Astrocyte (in vitro differentiated cells and primary cell): Measurements from ENCODE around the gene PTPN6. TPM values are rescaled to one million over a fixed set of nuclear protein-coding genes. Genes with fewer than 3 reads are reported as not detected.
A peak's percentile ranks its signal among the peaks of the same experiment; 100 is the strongest.

Experiments used
- DNase-seq: peaks from one replicate; pipeline ENCODE4 v3.0.0-alpha.2; 2010; ENCODE audit warnings: low read depth
- FAIRE-seq: peaks from 2 replicates; lab custom pipeline; 2011; peaks lifted over from hg19 to GRCh38; lab: Jason Lieb, UNC
- H2AFZ ChIP-seq: 2 replicates; pipeline ENCODE4 v1.6.0; 2012; ENCODE audit warnings: low read depth, low read length, inconsistent platforms
- H3K27ac ChIP-seq: 2 replicates; pipeline ENCODE4 v1.5.1; 2011; ENCODE audit warnings: low read depth, low read length, inconsistent platforms
- H3K27me3 ChIP-seq: 2 replicates; pipeline ENCODE4 v1.6.0; 2011; ENCODE audit warnings: low read length, inconsistent platforms; ENCODE audit not compliant: insufficient read depth
- H3K36me3 ChIP-seq: 2 replicates; pipeline ENCODE4 v1.5.1; 2011; ENCODE audit warnings: low read length, inconsistent platforms; ENCODE audit not compliant: insufficient read depth
- H3K4me1 ChIP-seq: 2 replicates; pipeline ENCODE4 v1.5.1; 2011; ENCODE audit warnings: low read length, inconsistent platforms; ENCODE audit not compliant: insufficient read depth
- H3K4me2 ChIP-seq: 2 replicates; pipeline ENCODE4 v1.6.0; 2012; ENCODE audit warnings: low read length, inconsistent platforms
- H3K4me3 ChIP-seq: 2 replicates; pipeline ENCODE4 v1.5.1; 2011; ENCODE audit warnings: low read depth, mild to moderate bottlenecking, low read length, inconsistent platforms; ENCODE audit not compliant: insufficient read depth
- H3K79me2 ChIP-seq: 2 replicates; pipeline ENCODE4 v1.6.0; 2012; ENCODE audit warnings: mild to moderate bottlenecking, low read length, inconsistent platforms; ENCODE audit not compliant: insufficient read depth
- H3K9ac ChIP-seq: 2 replicates; pipeline ENCODE4 v1.6.0; 2012; ENCODE audit warnings: mild to moderate bottlenecking, low read length, inconsistent platforms
- H3K9me3 ChIP-seq: 2 replicates; pipeline ENCODE4 v1.5.1; 2012; ENCODE audit warnings: low read depth, mild to moderate bottlenecking, low read length, inconsistent platforms; ENCODE audit not compliant: insufficient read depth
- H4K20me1 ChIP-seq: 2 replicates; pipeline ENCODE4 v1.6.0; 2012; ENCODE audit warnings: low read length, inconsistent platforms; ENCODE audit not compliant: insufficient read depth
- H3K27ac Mint-ChIP-seq: one replicate; pipeline ENCODE4 v1.8.0; 2021; ENCODE audit warnings: mild to moderate bottlenecking, mixed read lengths; ENCODE audit not compliant: unreplicated experiment
- H3K27me3 Mint-ChIP-seq: one replicate; pipeline ENCODE4 v1.8.0; 2021; ENCODE audit warnings: low read depth, mixed read lengths; ENCODE audit not compliant: unreplicated experiment
- H3K36me3 Mint-ChIP-seq: one replicate; pipeline ENCODE4 v1.8.0; 2021; ENCODE audit warnings: low read depth, mixed read lengths; ENCODE audit not compliant: unreplicated experiment
- H3K4me1 Mint-ChIP-seq: one replicate; pipeline ENCODE4 v1.8.0; 2021; ENCODE audit warnings: low read depth, mixed read lengths; ENCODE audit not compliant: unreplicated experiment
- H3K4me3 Mint-ChIP-seq: one replicate; pipeline ENCODE4 v1.8.0; 2021; ENCODE audit warnings: mild to moderate bottlenecking, moderate library complexity, mixed read lengths; ENCODE audit not compliant: unreplicated experiment
- H3K9me3 Mint-ChIP-seq: one replicate; pipeline ENCODE4 v1.8.0; 2021; ENCODE audit warnings: mild to moderate bottlenecking, mixed read lengths; ENCODE audit not compliant: unreplicated experiment
- CTCF ChIP-seq: IDR thresholded peaks from 2 replicates; pipeline ENCODE4 v1.5.1; 2011; ENCODE audit warnings: low read depth, mild to moderate bottlenecking, inconsistent platforms, low read length, moderate library complexity; ENCODE audit not compliant: insufficient read depth
- EZH2 ChIP-seq: IDR thresholded peaks from 2 replicates; pipeline ENCODE4 v1.6.1; 2012; ENCODE audit warnings: mild to moderate bottlenecking, low read length, inconsistent platforms; ENCODE audit not compliant: insufficient read depth
- total RNA-seq: library from RNA; stranded (reverse); gene quantifications from 2 replicates; pipeline ENCODE4 v1.2.1, GENCODE V29; 2021

Gene PTPN6
- total RNA-seq, 1 donor from 2014 or later: 8.9 TPM

GRCh38 chr12:6914246-6914946, 36.8 kb upstream of the PTPN6 start, which contains the start of gene ENO2:
TSS of gene ENO2 (plus strand) at chr12:6914580. CDS start at chr12:6915833, 1,253 bp downstream.
- Histone ChIP-seq H3K4me2 (peak within 1 kb of the TSS; percentile 97), H3K9me3 (no peaks in the 10 kb centered on the region), H2AFZ (peak within 1 kb of the TSS; percentile 94), H3K4me1 (peaks cover 25% of the 10 kb centered on the region), H4K20me1 (no peaks in the 10 kb centered on the region), H3K9ac (peak within 1 kb of the TSS; percentile 75), H3K27ac (peak within 1 kb of the TSS; percentile 1), H3K27me3 (no peaks in the 10 kb centered on the region), H3K79me2 (no peaks in the 10 kb centered on the region), H3K36me3 (no peaks in the 10 kb centered on the region), H3K4me3 (peak within 1 kb of the TSS; percentile 63)
- peaks cover 5% of the 10 kb centered on the region for H3K27me3 Mint-ChIP-seq
- H3K27ac Mint-ChIP-seq: peak within 1 kb of the TSS; percentile 87
- peak within 1 kb of the TSS; percentile 89 for H3K4me3 Mint-ChIP-seq
- H3K9me3 Mint-ChIP-seq: no peaks in the 10 kb centered on the region
- peaks cover 15% of the 10 kb centered on the region for H3K4me1 Mint-ChIP-seq
- peaks cover 3% of the 10 kb centered on the region for H3K36me3 Mint-ChIP-seq
- TF ChIP-seq CTCF (no peak), EZH2 (no peak)
- DNase-seq (peak; percentile 33), FAIRE-seq (no peak)

- H2AFZ ChIP-seq: peak overlapping the region; percentile 69
- TF ChIP-seq EZH2 (no peak), CTCF (no peak)
- peaks cover 5% of the 10 kb centered on the region for H3K27me3 Mint-ChIP-seq
- peak overlapping the region; percentile 63 for H3K4me3 ChIP-seq
- peak overlapping the region; percentile 97 for H3K4me2 ChIP-seq
- peaks cover 2% of the 10 kb centered on the region for H3K36me3 ChIP-seq
- peak overlapping the region; percentile 87 for H3K27ac Mint-ChIP-seq
- H4K20me1 ChIP-seq: no peaks in the 10 kb centered on the region
- H3K9me3 Mint-ChIP-seq: no peaks in the 10 kb centered on the region
- no peaks in the 10 kb centered on the region for H3K79me2 ChIP-seq
- peak overlapping the region; percentile 89 for H3K4me3 Mint-ChIP-seq
- no peak for DNase-seq
- H3K27ac ChIP-seq: no peak overlapping the region
- H3K9ac ChIP-seq: peak overlapping the region; percentile 75
- peaks cover 15% of the 10 kb centered on the region for H3K4me1 Mint-ChIP-seq
- no peaks in the 10 kb centered on the region for H3K9me3 ChIP-seq
- FAIRE-seq: no peak
- peaks cover 25% of the 10 kb centered on the region for H3K4me1 ChIP-seq
- H3K36me3 Mint-ChIP-seq: peaks cover 7% of the 10 kb centered on the region
- H3K27me3 ChIP-seq: no peaks in the 10 kb centered on the region
These were observed 36.0 kb upstream of the PTPN6 start for GRCh38 chr12:6914947-6915788.
